GM18873 (cell line): ENCODE results near the gene ABCF3.

Source experiments
- ATAC-seq: cut with Tn5 transposase; IDR thresholded peaks from one replicate; pipeline ENCODE4 v1.9.1; 2021; ENCODE audit warnings: mild to moderate bottlenecking, moderate library complexity, moderate number of reproducible peaks; ENCODE audit not compliant: unreplicated experiment, low FRiP score

ABCF3 gene

GRCh38 chr3:184167786-184168185 is 18.2 kb upstream of the ABCF3 start:
- no peak for ATAC-seq

DNA sequence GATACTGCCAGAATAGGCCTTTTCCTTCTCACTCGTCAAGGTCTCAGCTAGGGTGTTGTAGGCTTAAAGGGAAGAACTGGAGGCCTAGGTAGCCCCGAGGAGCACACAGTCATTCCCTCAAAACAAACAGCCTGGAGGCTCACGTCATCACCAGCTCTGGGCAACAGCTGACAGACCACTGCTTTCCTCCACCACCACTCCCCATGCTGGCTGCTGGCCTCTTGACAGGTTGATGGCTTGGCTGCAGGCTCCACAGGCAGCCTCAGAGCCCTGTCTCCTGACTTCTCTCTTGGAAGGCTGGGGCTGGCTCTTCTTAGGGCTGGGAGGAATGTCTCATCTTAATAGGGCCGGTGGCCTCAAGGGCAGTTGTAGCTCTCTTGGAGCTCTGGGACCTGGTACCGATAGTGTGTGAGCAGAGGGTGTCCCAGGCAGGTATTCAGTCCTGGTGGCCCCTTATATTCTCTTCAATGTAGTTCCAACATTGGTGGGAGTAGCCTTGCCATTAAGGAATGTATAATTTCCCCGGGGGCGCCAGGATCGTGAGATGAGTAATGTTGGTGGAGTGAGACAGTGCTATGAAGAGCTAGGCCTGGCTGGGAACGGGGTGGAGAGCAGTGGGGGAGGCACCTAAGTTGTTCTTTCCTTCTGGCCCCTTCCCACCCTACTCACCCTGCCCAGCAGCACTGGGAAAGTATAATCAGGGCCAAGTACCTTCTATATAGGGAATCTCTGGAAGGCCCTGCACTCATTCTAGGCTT is 17.5 kb upstream of the ABCF3 start:
- no peak for ATAC-seq

DNA sequence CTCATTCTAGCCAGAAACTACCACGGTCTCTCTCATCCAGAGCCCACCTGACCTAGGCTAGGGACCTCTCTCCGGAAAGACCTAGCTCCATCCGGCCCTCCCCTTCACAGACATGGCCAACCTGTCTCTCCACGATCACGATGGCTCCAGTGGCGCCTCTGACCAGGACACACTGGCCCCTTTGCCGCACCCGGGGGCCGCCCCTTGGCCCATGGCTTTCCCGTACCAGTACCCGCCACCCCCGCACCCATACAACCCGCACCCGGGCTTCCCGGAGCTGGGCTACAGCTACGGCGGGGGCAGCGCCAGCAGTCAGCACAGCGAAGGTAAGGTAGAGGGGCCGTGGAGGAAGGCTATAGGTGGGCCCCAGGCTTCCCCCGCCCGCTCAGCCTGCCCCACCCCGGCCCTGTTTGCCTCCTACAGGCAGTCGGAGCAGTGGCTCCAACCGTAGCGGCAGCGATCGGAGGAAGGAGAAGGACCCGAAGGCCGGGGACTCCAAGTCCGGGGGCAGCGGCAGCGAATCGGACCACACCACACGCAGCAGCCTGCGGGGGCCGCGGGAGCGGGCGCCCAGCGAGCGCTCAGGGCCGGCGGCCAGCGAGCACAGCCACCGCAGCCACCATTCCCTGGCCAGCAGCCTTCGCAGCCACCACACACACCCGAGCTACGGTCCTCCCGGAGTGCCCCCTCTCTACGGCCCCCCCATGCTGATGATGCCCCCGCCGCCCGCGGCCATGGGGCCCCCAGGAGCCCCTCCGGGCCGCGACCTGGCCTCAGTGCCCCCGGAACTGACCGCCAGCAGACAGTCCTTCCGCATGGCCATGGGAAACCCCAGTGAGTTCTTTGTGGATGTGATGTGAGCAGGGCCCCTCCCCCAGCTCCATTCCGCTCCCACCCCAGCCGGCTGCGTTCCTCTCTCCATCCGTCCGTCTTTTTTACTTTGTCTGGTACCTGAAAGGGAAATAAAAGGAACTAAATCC is 15.8 kb upstream of the ABCF3 start:
- ATAC-seq, result no peak

DNA sequence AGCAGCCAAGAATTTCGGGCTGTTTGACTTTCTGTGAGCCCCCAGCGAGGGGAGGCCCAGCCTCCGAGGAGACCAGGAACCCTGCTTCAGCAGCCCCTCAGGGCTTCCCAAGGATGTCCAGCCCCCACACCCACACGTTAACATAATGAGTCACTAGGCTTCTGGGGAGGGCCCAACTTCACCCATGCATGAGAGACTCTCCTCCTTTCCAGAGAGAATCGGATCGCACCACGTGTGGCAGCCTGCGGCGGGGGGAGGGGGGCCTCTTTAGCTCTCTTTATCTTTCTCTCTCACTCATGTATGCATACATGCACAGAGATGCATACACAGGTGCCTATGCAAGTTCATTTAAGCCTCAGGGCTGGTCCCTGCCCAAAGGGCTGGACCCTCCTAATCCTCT is 14.4 kb upstream of the ABCF3 start:
- ATAC-seq, result no peak

DNA sequence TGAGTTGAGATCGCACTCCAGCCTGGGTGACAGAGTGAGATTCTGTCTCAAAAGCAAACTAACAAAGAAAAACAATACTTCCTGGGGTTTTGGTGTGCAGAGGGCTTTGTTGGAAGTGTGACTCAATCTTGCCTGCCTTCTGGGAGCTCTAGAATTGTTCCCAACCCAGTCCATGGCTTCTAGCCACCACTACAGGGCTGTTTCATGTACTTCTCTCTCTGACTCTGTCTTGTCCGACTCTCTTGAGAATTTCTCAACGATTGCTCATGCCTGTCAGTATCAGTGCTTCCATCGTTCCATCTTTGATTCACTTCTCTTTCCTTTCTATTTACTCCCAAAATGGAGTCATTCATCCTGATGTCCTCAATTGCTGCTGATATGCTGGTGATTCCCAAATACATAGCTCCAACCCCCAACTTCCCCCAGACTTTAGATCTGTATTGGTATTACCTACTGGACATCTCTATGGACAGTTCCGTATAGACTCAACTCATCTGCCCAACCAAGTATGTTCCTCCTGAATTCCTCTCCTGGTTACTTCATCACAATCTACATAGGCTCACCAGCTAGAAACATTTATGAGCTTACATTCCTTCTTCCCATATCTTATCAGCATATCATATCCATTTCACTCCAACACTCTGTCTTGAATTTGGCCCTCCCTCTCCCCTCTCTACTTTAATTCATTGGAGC is 13.2 kb upstream of the ABCF3 start:
- no peak for ATAC-seq

DNA sequence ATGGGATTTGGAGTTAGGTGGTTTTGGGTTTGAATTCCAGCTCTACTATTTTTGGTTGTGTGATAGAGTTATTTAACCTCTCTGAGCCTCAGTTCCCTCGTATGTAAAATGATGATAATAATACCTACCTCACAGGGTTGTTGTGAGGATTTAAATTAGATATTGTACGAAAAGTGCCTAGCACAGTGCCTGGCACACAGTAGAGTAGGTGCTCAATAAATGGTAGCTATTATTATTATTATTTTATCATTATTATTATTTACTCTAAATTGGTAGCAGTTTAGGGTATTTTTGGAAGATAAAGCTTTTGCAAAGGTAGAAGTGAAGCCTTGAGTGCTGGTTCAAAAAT is 12.7 kb upstream of the ABCF3 start:
- no peak for ATAC-seq

DNA sequence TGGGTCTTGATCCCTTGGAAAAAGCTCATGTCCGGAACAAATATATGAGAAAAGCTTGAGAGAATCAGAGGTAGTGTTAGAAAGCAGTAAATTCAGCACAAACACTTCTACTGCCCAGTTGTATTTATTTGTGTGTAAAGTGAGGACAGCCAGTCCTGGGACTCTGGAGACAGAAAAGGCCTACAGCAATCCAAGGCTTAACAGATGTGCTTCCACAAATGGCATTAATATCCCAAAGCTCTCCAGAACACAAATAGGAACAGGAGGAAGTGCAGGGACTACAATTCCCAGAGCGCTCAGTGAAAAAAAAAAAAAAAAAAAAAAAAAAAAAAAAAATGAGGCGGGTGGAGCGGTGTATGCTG is 11.7 kb upstream of the ABCF3 start:
- ATAC-seq, result no peak

DNA sequence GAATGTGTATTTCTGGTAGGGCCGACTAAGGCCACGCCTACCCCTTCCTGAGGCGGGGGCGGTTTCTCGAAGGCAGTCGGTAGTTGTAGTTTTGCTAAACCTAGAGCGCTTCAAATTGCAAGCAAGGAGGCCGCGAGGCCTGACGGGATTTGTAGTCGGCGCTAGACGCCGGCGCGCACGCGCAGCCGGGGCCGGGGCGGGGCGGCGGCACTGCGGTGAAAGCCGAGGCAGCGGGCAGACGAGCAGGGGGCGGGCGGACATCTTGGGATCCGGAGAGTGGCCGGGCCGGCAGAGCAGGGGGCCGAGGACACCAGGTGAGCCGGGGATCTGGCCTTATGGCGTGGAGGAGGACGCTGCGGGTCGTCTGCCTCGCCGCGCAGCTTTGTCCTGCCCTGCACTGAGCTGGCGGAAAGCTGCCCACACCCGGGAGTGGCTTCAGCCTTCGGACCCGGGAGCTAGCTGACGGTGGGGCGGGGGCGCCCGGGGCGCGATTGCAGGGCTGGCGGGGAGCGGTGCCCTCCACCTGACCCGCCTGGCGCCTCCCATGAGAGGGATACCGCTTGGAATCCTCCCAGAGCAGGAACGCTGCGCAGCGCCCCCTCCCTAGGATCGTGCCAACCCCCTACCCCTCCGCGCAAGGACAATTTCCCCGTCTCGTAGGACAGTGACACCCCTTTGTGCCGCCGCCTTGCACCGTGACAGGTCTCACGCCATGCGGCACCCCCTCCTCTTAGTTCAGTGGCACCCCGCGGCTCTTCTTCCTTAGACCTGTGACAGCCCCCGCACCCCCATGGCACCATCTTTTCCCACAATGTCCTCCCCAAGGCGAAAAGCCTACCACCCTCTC is 11.1 kb upstream of the ABCF3 start, which contains the start of gene AP2M1:
Gene AP2M1, plus strand, starts transcription at position 210 of the 847 bp plus-strand sequence. CDS start 2,139 bp downstream, outside the sequence.
- ATAC-seq, result peak; percentile 95

GRCh38 chr3:184175506-184175905 is 10.5 kb upstream of the ABCF3 start:
- ATAC-seq, result no peak

- no peak for ATAC-seq
Measured at GRCh38 chr3:184175981-184176376, 10.0 kb upstream of the ABCF3 start.

- ATAC-seq, result no peak
Measured at GRCh38 chr3:184176377-184177330, 9.3 kb upstream of the ABCF3 start.

DNA sequence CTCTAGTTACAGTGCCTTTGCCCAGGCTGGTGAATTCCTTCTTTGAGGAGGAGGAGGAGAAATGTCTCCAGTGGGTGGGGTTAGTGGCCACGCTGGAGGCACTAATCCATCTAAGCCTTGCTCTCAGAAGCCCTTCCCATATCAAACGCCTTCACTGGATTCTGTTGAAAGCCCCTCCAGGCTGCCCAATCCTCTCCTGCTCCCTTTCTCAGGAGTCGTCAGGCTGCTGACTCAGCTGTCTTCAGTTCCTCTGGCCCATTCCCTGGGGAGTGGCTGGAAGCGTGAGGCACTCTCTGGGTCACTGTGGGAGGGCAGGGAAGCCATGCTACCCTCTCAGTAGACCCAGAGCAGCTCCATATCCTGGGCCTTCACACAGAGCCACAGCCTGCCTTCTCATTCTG is 8.7 kb upstream of the ABCF3 start:
- no peak for ATAC-seq

DNA sequence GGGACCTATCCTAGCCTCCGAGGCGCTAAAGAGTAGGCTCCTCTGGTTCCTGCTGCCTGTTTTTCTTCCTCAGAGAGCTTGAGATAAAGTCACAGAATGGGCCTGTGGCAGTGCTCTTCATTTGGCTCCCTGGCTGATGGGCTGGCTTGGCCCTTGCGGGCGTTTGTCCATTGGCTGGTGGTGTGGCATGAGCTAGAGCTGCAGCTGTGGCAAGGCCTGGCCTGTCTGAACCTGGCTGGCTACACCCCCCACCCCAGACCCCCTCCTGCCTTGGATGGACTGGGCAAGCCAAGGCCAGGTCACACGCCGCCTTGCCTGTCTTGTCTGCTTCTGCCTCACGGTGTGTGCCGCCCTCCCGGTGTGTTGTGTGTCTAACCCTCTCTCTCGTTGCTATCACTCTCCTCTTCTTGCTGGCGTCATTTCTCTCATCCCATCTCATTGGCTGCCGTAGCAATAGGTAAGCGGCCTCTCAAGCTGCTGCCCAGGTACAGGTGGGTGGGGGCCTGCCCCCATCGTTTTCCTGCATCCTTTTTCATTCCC is 8.2 kb upstream of the ABCF3 start:
- ATAC-seq, result no peak

DNA sequence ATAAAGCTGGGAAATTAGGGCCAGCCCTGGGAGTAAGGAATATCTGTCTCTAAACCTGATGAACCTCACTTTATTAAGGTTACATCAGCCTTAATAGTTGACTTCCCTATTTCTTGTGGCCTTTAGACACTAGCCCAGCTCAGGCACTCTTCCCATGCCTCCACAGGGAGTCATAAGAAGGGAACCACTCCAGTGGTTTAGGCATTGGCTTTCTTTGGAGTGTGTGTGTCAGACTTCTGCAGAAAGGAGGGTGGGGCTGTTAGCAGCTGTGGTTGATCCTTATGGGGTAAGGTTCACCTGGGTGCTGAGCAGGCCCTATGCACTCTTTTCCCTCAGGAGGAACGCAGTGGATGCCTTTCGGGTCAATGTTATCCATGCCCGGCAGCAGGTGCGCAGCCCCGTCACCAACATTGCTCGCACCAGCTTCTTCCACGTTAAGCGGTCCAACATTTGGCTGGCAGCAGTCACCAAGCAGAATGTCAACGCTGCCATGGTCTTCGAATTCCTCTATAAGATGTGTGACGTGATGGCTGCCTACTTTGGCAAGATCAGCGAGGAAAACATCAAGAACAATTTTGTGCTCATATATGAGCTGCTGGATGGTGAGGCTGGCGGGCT is 7.4 kb upstream of the ABCF3 start:
- no peak for ATAC-seq

DNA sequence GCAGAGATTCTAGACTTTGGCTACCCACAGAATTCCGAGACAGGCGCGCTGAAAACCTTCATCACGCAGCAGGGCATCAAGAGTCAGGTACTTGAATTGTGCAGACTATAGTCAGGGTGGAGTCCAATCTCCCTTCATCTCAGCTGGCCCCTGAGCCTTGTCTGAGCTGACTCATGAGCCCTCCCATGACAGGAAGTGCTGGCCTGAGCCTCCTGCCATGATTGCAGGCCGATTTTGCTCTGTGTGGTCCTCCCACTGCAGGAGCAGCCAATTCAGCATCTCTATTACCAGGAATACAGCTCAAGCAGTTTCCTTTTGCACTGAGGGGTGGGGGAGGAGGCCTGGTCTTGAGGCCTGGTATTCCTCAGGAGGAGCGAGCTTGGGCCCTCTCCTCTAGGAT is 5.8 kb upstream of the ABCF3 start:
- no peak for ATAC-seq

- ATAC-seq, result no peak
Measured at GRCh38 chr3:184181596-184181995, 4.4 kb upstream of the ABCF3 start.

GRCh38 chr3:184183679-184184078 is 2.3 kb upstream of the ABCF3 start:
- ATAC-seq, result no peak

DNA sequence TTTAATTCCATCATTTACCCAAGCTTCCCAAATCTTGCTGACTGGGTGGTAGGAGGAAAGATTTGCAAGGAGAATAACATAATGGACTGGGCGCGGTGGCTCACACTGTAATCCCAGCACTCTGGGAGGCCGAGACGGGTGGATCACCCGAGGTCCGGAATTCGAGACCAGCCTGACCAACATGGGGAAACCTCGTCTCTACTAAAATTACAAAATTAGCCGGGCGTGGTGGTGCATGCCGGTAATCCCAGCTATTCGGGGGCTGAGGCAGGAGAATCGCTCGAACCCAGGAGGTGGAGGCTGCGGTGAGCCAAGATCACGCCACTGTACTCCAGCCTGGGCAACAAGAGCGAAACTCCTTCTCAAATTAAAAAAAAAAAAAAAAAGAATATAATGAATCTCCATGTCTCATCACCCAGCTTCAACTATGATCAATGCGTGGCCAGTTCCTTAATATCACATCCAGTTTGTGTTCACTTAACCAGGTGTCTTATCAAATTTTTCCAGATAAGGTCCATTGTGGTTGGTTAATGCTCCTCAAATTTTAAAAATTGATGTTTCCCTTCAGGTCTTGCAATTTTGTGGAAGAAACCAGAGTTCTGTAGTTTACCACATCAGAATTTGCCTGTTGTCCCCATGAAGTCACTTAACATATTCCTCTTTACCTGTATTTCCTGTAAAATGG is 1.3 kb upstream of the ABCF3 start:
- ATAC-seq, result no peak
